GM12865 (cell line): Measurements from ENCODE around the gene MST1R.

Experiments
- DNase-seq: peaks from one replicate; pipeline ENCODE4 v3.0.0; 2010; ENCODE audit warnings: low read depth
- H3K4me3 ChIP-seq: 2 replicates; pipeline ENCODE4 v1.5.1; 2011; ENCODE audit warnings: mild to moderate bottlenecking, low read depth, low read length, control low read depth
- CTCF ChIP-seq: IDR thresholded peaks from 2 replicates; pipeline ENCODE4 v1.5.1; 2011; ENCODE audit warnings: low read length, control low read depth, low read depth, inconsistent platforms; ENCODE audit not compliant: insufficient read depth; ENCODE audit errors: missing control alignments

MST1R gene

GRCh38 chr3:49873623-49874022 lies 30.1 kb downstream of the MST1R start:
- TF ChIP-seq CTCF = no peak
- DNase-seq = no peak

GRCh38 chr3:49872801-49873281 lies 30.8 kb downstream of the MST1R start:
- no peak for TF ChIP-seq CTCF
- H3K4me3 ChIP-seq = no peak overlapping the region
- DNase-seq = peak; percentile 17

More at GRCh38 chr3:49873623-49874022, 30.1 kb downstream of the MST1R start:
- no peak overlapping the region for H3K4me3 ChIP-seq

- no peak for TF ChIP-seq CTCF
- DNase-seq = no peak
- H3K4me3 ChIP-seq = no peak overlapping the region
Measured at GRCh38 chr3:49871531-49872153, 32.0 kb downstream of the MST1R start.

GRCh38 chr3:49869525-49870126 lies 34.0 kb downstream of the MST1R start, which contains the start of gene CAMKV:
Gene CAMKV (minus strand): TSS chr3:49869906. CDS start chr3:49862388, 7,518 bp downstream.
- H3K4me3 ChIP-seq = no peak within 1 kb of the TSS; the same call in 1 of the 2 replicates
- no peak for DNase-seq
- TF ChIP-seq CTCF = no peak

- no peak overlapping the region for H3K4me3 ChIP-seq
- TF ChIP-seq CTCF = no peak
- DNase-seq = no peak
Measured at GRCh38 chr3:49868862-49869466, 34.7 kb downstream of the MST1R start.

- no peak for TF ChIP-seq CTCF
- DNase-seq = peak; percentile 33
- no peak overlapping the region for H3K4me3 ChIP-seq
Measured at GRCh38 chr3:49867871-49868321, 35.8 kb downstream of the MST1R start.
